GM21360 (cell line): ENCODE measurements around the gene PANX3.
"Not testable (repeated sequence)": the region's sequence is repeated elsewhere in the genome, so short reads cannot be mapped to it uniquely, and the experiment has no call there.

Experiments
- ATAC-seq: cut with Tn5 transposase; IDR thresholded peaks from one replicate; pipeline ENCODE4 v1.9.1; 2021; ENCODE audit warnings: mild to moderate bottlenecking, moderate library complexity; ENCODE audit not compliant: unreplicated experiment

Gene PANX3, protein sequence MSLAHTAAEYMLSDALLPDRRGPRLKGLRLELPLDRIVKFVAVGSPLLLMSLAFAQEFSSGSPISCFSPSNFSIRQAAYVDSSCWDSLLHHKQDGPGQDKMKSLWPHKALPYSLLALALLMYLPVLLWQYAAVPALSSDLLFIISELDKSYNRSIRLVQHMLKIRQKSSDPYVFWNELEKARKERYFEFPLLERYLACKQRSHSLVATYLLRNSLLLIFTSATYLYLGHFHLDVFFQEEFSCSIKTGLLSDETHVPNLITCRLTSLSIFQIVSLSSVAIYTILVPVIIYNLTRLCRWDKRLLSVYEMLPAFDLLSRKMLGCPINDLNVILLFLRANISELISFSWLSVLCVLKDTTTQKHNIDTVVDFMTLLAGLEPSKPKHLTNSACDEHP

DNA sequence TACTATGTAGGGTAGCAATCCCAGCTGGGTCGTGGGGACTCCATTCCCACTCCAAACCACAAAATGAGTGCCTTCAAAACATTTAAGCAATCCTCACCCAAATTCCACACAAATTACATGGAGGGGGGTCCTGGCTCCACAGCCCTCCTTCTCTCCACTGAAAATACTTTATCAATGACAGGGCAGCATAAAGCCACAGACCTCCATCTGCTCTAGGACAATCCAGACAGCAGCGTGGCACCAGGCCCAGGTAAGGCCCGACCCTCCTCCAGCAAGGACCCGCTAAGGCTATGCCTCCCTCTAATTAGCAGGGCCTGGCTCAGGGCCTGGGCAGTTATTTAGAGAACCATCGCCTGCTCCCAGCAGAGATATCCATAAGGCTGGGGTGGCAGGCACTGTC is at the start of gene PANX3:
Gene PANX3, plus strand, starts transcription at position 365 of the 400 bp plus-strand sequence. CDS start 129 bp downstream, outside the sequence.
- no peak for ATAC-seq

DNA sequence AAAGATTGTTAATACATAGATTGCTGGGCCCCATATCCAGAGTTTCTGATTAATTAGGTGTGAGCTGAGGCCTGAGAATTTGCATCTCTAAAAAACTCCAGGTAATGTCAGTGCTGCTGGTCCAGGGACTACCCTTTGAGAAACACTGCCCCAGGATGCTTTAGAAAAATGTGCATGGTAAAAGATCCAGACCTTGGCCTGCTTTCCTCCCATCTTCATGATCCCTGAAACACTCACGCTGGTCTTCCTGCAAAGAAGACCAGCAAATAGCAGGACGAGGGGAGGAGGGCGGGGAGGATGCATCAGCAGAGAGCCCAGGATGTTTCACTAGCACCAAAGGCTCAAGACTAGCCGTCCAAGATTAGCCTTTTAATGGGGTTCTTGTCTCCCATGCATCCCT is 41.5 kb upstream of the PANX3 start, which contains the start of gene OR8A1:
Gene OR8A1, plus strand, starts transcription at position 301 of the 400 bp plus-strand sequence. CDS start 123 bp downstream, outside the sequence.
- ATAC-seq = no peak

DNA sequence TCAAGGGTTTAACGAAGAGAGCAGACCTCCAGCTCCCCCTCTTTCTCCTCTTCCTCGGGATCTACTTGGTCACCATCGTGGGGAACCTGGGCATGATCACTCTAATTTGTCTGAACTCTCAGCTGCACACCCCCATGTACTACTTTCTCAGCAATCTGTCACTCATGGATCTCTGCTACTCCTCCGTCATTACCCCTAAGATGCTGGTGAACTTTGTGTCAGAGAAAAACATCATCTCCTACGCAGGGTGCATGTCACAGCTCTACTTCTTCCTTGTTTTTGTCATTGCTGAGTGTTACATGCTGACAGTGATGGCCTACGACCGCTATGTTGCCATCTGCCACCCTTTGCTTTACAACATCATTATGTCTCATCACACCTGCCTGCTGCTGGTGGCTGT is 41.1 kb upstream of the PANX3 start:
- no peak for ATAC-seq

DNA sequence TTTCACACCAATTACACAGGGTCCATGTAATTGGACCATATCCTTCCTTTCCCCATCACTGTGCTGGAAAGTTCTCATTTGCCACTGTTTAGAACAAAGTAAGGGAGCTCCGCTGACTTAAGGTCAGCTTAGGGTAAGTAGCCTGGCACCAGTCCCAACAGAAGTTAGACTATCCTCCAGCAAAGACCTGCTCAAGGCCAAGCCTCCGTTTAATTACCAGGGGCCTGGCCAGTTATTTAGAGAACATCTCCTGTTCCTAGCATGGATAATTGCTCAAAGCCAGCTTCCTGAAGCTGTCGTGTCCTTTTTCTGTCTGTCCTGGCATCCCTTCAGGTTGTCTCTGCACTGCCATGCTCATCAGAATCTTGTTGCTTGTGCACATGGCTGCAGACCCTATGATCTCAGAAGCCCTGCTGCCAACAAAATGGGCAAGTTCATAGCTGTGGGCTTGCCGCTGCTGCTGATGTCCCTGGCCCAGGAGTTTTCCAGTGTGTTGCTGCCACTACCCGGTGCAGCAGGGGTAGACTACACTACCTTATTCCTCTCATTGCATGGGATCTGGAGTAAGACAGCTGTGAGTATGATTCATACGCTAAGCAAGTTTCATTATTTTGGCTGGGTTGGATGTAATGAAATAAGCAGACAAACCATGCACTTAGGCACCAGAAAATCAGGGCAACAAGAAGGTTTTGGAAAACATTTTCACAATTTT is 33.4 kb upstream of the PANX3 start:
- no peak for ATAC-seq

DNA sequence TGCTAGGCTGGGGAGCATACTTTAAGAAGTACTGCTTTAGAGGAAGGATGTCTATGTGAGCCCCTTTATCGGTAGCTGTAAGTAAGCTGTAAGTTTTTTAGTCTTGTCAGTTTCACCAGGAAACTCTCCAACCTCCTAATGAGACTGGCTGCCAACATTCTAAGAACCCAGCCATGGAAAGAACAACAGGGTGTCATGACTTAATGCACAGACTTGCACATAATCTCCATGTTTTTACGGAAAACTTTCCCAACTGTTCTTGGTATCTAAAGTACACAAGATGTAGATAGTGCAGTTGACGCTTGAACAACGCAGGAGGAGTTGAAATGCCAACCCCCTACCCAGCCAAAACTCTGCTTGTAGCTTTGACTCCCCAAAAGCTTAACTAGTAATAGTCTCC is 32.5 kb upstream of the PANX3 start:
- ATAC-seq = no peak

DNA sequence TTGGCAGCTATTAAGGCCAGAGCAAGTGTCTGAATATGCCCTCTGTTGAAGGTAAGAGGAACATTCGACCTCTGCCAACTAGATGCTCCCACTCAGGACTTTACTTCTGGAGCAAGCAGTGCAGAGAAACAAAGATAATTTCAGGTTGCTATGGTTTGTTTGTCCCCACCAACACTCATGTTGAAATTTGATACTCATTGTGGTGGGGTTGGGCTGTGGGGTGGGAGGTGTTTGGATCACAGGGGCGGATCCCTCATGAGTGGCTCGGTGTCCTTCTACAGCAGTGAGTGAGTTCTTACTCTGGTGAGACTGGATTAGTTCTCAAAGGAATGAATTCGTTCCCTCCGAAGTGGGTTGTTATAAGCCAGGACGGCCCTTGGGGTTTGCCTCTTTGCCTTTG is 29.4 kb upstream of the PANX3 start:
- ATAC-seq = no peak

DNA sequence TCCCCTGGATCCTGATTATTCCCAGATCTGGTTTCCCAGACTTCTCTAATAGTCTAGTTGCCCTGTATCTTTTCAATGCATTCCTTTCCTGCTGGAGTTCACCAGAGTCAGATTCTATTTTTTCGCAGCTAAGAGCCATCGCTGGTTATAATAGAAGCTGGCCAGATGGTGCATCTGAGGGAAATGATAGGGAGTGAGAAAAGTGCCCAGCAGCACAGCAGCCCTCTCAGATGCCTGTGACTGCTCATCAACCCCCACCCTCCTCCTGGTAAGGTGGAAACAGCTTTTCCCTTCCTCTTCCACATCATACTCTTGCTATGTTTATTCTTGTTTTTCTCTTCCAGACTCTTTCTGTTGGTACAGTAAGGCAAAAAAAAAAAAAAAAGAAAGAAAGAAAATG is 28.7 kb upstream of the PANX3 start:
- no peak for ATAC-seq

DNA sequence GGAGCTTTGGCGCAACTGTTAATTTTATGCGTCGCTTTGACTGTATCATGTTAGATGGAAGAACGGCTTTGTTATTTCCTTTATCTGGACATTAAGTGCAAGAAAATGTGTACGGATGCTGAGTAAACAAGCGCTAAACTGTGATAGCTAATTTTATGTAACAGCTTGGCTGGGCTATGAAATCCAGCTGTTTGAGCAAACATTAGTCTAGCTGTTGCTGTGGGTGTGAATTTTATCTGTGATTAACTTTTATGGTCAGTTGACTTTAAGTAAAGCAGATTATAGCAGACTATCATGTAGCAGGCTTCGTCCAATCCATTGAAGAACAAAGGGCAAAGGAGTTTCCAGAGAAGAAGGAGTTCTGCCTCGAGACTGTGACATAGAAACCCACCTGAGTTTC is 27.4 kb upstream of the PANX3 start:
- ATAC-seq = no peak

DNA sequence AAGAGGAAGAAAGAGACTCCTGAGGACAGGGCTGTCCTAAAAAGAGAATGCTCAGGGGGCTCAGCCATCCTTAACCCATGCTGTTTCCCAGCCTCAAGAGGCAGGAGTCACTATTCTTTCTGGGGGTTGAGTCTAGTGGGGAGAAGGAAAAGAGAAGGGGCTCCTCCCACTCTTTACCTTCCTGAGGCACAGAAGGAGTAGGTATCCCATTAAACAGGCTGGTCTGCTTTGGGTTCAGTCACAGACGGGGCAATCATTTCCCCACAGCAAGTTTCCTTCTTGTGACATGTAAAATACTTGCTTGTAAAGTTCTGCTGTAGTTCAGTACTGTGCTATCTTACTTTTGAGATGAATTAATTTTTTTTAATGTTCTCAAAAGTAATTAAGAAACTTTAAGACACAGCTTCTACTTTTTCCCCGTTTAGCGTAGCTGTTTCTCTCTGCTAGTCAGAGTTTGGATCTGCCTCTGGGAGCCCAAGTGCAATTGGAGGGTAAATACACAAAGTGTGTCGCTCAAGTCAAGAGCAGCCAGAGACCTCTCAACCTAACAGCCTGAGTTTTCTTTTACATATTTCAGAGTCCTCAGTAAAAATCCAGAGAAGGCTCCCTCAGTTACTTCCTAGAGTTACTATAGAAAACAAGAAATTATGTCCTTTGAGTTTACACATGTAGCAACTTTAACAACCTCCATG is 26.4 kb upstream of the PANX3 start:
- no peak for ATAC-seq

DNA sequence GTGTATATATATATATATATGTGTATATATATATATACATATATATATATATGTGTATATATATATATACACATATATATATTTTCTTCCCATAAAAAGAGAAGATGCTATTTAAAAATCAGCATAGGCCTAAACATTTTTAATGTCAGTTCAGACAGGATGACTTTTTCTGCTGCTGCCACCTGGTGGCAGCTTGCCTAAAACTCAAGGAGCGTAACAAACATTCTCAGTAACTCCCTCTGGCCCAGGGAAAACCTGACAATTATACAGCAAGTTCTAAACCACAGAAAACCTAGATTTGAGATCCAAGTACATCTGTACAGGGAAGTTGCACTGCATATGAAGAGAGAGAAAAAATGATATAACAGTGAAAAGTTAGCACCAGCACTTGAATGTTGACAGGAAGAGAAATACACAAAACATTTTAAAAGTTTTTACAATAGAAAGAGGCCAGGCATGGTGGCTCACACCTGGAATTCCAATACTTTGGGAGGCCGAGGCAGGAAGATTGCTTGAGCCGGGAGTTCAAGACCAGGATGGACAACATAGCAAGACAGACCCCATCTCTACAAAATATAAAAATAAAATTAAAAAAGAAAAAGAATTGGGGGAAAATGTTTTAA is 24.9 kb upstream of the PANX3 start:
- no peak for ATAC-seq

DNA sequence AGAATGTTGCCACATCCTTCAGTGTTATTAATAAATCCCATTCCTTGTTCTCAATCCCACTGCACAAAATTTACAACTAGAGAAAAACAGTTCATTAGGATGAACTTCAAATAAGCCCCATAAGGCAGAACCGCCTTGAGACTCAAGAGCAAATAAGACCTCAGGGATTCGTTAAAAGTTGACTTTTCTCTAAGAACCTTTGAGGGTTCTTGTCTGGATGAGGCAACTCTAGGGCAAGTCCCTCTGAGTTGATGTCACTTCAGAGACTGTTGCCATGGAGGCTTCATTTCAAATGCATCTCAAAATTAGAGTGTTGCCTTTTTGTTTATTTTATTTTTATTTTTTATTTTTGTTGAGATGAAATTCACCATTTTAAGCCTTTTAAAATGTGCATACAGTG is 19.8 kb upstream of the PANX3 start:
- ATAC-seq = no peak

DNA sequence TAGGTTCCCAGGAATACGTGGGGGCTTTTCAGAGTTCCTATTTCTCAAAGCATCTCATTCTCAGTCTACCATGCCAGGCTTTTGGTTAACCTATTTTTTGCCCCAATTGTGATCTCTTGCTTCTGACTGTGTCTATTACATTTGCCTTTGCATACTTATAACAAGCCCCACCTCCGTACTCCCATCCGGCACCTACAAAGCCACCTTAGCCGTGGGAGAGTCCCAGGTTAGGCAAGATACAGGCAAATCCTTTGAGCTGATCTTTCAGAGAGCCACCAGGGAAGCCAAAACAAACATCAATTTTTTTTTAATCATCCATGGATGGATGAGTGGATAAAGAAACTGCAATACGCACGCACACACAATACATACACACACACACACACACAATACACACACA is 18.6 kb upstream of the PANX3 start:
- ATAC-seq = no peak

DNA sequence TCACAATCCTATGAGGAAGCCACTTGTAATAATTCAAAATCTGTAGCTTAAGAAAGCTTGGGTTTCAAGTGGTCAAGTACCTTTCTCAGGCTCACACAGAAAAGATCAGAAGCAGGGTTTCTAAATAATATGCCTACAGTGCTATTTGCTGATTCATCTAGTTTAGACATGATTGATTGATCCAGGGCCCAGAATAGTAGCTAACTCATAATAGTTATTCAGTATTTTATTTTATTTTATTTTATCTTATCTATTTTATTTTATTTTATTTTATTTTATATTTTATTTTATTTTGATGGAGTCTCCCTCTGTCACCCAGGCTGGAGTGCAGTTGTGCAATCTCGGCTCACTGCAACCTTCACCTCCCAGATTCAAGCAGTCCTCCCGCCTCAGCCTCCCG is 15.9 kb upstream of the PANX3 start:
- no peak for ATAC-seq

DNA sequence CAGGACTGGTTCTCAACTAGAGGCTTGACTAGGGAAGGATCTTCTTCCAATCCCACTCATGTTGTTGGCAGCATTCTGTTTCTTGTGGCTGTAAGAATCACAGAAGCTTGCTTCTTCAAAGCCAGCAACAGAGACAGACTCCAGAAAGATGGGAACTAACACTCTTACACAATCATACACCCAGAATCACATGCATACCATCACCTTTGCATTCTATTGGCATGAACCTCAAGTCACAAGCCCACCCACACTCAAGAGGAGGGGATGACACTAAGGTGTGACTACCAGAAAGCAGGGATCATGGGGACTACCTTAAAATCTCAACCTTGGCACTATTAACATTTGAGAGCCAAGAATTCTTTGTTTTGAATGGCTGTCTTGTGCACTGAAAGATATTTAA is 13.6 kb upstream of the PANX3 start:
- ATAC-seq = no peak

DNA sequence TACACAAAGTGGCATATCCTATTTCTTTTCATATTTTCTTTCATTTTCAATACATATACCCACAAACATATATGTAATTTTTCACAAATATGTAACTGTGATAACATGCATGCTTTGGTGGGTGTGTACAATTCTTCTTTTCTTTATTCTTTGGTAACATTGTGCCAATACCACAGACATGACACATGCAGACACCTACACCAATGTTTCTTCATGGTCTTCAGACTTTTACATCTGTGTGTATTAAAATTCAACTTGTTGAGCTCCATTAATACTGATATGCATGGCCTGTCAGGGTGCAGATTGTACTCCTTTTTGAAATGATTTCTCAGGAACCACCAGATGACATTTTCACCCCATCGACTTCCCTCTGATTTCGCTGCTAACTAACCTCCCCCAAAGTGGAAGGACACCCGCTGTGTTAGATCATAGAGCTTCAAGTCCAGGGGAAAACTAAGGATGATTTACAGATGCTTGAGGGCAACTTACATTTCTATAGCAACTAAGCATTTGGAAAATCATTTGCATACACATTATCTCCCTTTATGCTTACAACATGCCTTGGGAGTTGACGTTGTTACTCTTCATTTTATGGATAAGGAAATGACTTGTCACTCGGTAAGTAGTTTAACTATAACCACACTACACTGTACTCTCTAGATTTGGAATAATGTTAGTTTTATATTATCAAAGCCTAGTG is 10.5 kb upstream of the PANX3 start:
- ATAC-seq = no peak

DNA sequence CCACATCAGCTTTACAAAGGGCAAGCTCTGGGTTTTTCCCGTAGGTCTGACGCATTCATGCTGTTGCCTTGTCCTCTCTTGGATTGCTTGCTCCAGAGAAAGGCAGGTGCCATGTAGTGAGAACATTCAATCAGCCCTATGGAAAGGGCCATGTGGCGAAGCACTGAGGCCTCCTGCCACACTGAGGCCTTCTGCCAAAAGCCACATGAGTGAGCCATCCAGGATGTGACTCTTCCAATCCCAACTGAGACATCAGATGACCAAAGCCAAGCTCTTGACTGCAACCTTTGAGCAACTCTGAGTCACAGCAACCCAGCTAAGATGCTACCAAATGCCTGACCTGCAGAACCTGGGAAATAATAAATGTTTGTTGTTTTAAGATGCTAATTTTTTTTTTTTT is 9.0 kb upstream of the PANX3 start:
- no peak for ATAC-seq

DNA sequence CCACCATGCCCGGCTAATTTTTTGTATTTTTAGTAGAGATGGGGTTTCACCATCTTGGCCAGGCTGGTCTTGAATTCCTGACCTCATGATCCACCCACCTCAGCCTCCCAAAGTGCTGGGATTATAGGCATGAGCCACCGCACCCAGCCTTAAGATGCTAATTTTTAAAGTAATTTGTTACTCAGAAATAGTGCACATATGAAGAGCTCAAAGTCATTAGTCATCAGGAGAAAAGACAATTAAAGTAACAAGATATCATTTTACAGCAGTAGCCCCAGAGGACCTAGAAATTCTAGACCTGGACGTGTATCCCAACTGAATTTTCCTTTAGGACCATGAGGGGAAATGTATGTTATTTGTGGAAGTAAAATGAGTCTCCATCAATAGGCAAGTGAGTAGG is 8.5 kb upstream of the PANX3 start:
- not testable (repeated sequence) for ATAC-seq

DNA sequence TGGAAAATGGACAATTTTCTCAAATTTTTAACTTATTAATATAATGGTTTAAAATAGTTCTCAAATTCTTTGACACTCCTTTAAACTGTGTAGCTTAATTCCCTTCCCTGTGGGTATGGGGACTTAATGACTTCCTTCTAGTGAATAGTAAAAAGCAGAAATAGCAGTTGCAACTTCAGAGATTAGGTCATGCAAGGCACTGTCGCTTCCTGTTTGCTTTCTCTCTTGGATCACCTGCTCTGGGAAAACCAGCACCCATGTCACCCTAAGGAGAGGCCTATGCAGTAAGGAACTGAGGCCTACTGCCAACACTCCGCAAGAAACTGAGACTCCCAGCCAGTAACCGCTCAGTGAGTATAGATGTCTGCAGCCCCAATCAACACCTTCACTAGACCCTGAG is 5.5 kb upstream of the PANX3 start:
- no peak for ATAC-seq

DNA sequence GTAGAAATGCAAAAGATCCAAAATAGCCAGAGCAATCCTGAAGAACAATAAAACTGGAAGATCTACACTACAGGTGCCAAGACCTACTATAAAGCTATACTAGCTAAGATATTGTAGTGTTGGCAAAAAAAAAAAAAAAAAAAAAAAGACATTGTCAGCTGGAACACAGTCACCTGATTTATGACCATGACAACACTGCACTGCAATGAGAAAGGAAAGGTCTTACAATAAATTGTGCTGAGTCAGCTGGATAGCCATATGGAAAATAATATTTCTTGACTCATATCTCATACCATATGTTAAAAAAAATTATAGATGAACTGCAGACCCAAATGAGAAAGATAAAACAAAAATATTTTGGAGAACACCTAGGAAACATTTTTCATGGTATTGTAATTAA is 3.1 kb upstream of the PANX3 start:
- no peak for ATAC-seq

DNA sequence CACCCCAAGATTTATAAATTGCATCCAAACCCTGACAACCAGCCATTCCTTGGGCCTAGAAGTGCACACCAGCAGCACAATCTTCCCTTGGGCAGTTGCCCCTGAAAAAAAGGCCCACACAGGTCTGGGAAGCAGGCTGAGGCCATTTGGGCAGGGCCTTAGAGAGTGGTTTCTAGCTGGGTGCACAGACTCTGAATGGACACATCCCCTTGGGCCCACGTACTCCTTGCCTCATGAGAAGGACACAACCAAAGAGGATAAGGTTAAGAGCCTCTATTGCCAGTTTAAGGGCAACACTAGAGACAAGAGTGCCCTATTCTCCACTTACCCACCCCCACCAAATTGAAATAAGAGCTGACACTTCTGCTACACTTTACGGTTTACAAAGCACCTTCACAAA is 933 bp upstream of the PANX3 start:
- ATAC-seq = no peak

DNA sequence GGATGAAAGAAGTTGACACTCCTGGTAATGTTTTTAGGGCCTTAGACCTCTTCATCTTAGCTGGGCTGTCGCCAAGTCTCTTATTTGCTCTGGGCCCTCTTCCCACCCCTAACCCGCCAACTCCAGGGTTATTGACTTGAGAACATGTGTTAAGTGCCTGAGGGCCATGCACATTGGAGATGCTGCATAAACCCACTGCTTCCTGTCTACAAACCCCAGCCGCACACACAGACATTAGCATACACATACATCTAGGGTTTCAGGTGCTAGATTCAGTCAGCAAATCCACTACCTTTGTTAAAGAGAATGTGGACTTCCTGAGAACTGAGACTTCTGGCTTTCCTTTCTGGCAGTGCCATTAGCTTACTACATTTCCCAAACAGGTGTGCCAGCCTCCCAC is 817 bp downstream of the PANX3 start:
- ATAC-seq = no peak
